HG02885 (cell line): ENCODE data around the gene AP1M2.
A peak's percentile ranks its signal among the peaks of the same experiment; 100 is the strongest.
"Not testable (repeated sequence)": the region's sequence is repeated elsewhere in the genome, so short reads cannot be mapped to it uniquely, and the experiment has no call there.

ENCODE experiments used
- ATAC-seq: cut with Tn5 transposase; IDR thresholded peaks from one replicate; pipeline ENCODE4 v1.9.1; 2021; ENCODE audit warnings: mild to moderate bottlenecking; ENCODE audit not compliant: unreplicated experiment, poor library complexity

AP1M2 gene

DNA sequence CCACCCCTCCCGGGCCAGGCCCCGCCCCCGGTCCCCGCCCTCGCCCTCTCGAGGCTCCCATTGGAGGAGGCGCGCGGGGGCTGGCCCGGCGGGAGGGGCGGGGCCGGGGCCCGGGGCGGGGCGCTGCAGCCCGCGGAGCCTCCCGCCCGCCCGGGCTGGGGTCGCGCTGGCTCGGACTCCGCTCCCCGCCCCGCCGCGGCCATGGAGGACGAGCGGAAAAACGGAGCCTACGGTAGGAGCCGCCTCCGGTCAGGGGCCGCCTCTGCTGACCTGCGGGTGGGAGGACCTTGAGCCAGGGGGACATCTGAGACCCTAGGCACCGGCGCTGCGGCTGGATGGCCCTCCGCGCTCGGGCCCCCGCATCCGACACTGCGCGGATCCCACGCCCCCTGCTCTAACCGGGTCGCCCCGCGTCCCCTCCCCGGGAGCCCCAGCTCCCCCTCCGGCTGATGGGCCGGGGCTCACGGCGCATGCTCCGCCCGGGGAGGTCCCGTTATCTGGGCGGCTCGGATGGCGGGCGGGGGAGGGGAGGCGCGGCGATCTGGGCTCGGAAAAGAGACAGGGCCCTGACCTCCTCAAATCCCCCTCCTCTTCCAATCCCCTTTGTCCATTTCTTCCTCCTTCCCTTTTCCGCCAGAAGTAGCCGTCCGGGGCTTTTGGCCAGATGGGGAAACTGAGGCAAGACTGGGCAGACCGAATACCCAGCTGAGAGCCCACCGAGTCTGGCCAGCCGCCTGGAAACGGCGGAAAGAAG lies 15.4 kb upstream of the AP1M2 start:
- peak; percentile 70 for ATAC-seq

DNA sequence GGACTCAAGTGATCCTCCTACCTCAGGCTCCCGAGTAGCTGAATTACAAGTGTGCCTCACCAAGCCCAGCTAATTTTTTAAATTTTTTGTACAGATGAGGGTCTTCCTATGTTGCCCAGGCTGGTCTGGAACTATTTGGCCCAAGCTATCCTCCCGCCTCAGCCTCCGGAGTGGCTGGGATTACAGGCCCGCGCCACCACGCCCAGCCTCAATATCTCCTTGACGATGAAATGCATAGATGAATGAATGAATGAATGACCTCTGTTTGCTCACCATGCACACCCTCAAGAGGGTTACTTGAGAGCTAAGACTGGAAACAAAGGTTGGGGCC lies 14.9 kb upstream of the AP1M2 start:
- ATAC-seq: no peak

DNA sequence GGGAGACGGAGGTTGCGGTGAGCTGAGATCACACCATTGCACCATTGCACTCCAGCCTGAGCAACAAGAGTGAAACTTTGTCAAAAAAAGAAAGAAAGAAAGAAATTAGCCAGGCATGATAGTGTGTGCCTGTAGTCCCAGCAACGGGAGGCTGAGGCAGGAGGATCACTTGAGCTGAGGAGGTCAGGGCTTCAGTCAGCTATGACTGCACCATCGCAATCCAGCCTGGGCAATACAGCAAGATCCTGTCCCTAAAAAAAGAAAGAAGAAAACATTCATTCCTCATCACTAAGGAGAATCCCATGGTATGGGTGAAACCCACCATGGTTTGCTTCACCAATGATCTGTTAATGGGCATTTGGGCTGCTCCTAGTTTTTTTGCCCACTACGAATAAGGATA lies 13.0 kb upstream of the AP1M2 start:
- no peak for ATAC-seq

DNA sequence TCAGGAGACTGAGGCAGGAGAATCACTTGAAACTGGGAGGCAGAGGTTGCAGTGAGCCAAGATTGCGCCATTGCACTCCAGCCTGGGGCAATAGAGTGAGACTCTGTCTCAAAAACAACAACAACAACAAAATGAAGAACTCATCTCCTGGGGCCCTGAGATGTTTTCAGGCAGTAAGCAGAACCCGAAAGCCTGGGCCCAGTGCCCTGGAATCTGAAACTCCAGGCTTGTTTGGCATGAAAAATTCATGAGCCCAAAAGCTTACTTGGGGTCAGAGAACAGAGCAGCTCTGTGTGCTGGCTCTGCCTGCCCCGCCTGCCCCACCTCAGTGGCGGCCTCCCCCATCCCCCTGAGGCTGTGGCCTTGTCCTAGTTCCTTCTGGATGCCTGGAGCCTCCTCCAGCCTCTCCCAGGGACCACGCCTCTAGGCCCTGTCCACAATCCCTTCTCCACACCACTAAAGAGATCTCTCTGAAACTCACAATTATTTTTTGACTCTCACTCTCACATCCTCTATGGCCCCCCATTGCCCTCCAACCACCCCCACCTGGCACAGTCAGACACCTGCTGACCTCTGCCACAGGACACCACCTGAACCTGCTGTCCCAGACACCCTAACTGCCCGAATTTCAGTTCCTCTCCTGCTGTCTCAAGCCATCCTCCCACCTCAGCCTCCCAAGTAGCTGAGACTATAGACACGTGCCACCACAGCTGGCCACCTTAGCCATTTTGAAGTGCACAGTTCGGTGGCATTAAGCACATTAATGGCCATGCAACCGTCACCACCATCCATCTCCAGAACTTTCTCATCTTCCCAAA lies 6.9 kb upstream of the AP1M2 start:
- ATAC-seq: no peak

DNA sequence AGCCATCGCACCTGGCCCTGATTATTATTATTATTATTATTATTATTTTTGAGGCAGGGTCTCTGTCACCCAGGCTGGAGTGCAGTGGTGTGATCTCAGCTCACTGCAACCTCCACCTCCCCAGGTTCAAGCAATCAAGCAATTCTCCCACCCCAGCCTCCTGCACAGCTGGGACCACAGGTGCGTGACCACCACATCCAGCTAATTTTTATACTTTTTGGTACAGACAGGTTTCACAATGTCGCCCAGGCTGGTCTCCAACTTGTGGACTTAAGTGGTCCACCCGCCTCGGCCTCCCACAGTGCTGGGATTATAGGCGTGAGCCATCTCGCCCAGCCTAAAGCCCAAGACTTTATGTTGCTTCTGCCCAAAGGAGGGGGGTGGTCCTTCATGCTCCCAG lies 6.0 kb upstream of the AP1M2 start:
- no peak for ATAC-seq

DNA sequence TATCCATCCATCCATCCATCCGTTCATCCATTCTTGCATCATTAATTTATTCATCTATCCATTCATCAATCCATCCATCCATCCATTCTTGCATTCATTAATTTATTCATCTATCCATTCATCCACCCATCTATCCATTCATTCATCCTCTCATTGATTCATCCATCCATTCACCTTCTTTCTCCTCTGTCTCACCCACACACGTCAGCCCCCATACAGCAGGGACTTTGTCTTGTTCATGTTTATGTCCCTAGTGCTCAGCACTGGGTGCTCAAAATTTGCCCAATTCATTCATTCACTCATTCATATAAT lies 683 bp upstream of the AP1M2 start:
- ATAC-seq: no peak

DNA sequence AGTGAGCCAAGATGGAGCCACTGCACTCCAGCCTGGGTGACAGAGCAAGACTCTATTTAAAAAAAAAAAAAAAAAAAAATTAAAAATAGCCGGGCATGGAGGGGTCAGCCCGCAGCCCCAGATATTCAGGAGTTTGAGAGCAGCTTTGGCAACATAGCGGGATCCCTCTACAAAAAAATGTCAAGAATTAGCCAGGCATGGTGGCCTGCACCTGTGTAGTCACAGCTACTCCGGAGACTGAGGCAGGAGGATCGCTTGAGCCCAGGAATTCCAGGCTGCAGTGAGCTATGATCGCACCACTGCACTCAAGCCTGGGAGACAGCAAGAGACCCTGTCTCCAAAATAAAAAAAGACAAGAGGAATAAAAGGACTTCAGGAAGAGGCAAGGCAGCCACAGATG lies 716 bp downstream of the AP1M2 start:
- ATAC-seq: no peak

DNA sequence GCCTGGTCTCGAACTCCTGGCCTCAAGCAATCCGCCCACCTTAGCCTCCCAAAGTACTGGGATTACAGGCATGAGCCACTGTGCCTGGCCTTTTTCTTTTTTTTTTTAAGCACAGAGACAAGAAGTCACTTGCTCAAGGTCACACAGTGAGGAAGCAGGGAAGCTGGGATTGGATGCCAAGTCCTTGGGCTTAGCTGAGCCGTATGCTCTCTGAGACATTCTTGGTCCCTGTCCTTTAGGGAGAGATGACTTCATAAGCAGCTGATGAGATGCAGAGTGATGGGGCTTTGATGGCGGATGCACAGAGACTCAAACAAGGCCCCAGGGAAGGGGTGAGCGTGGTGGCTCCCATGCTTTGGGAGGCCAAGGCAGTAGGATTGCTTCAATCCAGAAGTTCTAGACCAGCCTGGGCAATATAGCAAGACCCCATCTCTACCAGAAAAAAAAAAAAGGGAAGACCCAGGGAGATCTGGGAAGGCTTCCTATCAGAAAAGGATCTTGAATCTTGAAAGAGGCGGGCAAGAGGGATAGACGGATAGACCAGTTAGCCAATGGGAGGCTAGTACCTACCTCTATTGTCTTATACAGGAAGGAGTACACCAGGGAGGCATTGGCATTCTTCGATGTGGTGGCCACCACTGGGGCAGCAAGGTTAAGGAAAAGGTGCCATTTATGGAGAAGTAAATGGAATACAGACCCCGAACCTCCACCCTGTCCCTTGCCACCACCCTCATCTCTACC lies 3.9 kb downstream of the AP1M2 start:
- no peak for ATAC-seq

DNA sequence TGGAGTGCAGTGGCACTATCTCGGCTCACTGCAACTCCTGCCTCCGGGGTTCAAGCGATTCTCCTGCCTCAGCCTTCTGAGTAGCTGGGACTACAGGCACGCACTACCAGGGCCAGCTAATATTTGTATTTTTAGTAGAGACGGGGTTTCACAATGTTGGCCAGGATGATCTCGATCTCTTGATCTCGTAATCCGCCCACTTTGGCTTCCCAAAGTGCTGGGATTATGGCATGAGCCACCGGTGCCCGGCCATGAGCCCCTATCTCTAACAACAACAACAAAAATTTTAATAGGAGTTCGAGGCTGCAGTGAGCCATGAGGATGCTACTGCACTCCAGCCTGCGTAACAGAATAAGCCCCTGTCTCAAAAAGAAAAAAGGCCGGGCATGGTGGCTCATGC lies 5.0 kb downstream of the AP1M2 start:
- ATAC-seq: no peak

DNA sequence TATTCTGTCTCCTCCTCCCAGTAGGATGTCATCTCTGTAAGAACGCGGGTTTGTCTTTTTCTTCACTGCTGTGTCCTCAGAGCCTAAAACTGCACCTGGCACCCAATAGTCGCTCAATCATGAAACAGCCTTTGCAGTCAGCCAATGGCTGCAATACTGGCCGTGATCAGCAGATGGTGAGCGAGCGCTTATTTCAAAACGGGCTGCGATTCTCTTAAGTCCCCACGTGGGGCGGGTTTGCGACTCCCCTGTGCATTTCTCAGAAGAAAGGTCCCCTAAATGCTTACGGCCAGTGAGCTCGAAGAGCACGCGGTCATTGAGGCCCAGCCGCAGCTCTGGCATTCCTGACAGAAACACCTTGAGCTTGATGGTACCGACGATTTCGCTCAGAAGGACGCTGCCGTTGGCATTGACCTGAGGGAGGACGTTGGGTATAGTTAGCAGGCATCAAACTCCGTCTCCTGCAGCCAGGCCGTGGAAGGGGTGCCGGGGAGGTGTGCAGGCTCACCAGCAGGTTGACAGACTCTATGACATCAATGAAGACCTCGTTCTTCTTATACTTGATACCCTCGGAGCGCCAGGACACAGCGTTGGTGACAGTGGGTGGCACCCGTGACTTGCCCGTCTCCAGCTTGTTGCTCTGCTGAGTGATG lies 6.0 kb downstream of the AP1M2 start:
- ATAC-seq: no peak

DNA sequence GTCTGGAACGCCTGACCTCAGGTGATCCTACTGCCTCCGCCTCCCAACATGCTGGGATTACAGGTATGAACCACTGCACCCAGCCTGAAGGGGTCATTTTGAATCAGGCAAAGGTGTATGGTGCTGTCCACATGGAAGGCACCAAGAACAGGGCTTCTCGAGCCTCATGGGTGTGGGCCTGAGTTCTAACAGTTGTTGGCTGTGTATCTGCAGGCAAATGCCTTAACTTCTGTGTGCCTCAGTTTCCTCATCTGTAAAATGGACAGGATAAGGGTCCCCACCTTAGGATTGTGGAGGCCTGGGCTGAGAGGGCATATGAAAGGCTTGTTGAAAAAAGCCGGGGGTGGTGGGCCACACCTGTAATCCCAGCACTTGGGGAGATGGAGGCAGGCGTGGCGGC lies 9.2 kb downstream of the AP1M2 start:
- ATAC-seq: no peak

DNA sequence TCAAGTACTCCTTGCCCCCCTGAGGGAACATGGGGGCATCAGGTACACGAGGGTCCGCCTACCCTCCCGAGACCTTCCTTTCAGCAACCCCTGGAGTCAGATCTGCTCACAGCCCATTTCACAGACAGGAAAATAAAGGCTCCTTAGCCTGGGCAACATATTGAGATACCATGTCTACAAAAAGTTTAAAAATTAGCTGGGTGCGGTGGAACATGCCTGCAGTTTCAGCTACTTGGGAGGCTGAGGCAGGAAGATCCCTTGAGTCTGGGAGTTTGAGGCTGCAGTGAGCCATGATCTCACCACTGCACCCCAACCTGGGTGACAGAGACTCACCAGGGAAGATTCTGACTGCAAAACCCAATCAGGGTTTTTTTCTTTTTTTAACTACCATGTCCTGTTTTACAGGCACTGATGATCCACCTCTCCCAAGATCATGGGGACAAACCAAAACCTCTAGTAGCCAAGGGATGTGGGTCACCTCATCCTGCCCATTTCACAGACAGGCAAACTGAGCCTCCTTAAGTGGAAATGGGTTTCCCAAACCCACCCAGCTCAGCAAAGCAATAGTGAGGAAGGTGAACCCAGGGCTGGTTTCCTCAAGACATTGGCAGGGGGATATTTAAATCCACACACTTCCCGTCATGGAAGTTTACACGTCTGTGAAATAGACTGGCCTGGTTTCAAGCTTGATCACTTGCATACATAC lies 11.9 kb downstream of the AP1M2 start:
- no peak for ATAC-seq

DNA sequence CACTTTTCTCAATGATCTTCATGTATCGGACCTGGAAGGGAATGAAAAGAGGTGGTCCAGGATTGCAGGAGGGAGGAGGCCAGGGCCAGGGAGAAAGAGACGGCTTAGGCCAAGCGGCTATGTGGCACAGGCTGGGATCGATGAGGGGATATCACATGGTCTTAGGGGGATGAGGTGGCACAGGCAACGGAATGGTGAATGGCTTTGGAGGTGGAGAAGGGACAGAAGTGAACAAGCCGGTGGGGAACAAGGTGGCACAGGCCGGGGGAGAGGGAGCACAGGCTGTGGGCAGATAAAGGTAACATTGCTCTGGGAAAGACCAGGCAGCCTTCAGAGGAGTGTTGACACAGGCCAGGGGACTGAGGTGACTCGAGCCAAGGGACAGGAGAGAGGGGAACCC lies 12.7 kb downstream of the AP1M2 start:
- ATAC-seq: no peak

DNA sequence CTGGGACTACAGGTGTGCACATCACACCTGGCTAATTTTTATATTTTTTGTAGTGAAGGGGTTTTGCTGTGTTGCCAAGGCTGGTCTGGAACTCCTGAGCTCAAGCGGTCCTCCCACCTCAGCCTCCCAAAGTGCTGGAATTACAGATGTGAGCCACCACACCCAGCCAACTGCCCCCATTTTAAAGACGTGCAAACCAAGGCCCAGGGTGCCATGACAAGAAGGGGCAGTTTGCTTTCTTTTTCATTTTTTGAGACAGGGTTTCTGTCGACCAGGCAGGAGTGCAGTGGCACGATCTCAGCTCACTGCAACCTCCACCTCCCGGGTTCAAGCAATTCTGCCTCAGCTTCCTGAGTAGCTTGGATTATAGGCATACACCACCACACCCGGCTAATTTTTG lies 13.3 kb downstream of the AP1M2 start:
- ATAC-seq: not testable (repeated sequence)

DNA sequence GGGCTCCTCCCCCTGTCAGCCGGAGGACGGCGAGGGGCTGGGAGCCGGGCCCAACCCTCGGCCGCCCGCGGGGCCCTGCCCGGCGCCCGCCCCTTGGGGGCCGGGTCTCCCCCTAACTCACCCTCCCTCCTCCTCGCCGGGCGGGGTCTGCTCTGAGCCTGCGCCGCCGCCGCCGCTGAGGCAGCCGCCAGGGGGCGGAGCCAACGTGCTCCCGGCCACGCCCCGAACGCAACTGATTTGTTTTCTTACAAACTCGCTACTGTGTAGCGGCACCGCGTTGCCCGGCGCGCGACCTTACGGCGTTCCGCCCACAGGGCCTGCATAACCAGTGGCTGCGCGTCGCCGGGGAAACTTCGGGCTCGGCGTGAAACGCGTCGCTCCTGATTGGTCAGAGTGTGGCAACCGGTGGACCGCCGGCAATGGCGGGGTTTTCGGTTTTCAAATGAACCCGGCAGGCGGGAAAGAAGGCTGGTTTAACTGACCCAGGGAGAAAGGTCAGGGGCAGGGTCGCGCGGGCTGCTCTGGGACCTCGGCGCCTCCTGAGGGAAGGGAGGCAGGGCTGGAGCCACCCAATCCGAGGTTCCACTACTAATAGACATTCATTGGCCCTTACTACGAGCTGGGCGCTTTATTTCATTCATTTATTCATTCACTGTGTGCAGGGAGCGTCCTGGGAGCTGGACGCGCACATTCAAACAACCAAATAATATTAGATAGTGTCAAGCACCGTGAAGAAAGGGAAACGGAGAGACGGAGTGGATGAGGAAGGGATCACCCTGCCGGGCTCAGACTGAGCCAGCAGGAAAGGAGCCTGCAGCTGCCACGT lies 18.1 kb downstream of the AP1M2 start, which contains the start of gene CDKN2D:
Gene CDKN2D (minus strand): TSS at position 154 of the 826 bp plus-strand sequence. CDS start 326 bp downstream, outside the sequence.
- ATAC-seq: peak; percentile 66

DNA sequence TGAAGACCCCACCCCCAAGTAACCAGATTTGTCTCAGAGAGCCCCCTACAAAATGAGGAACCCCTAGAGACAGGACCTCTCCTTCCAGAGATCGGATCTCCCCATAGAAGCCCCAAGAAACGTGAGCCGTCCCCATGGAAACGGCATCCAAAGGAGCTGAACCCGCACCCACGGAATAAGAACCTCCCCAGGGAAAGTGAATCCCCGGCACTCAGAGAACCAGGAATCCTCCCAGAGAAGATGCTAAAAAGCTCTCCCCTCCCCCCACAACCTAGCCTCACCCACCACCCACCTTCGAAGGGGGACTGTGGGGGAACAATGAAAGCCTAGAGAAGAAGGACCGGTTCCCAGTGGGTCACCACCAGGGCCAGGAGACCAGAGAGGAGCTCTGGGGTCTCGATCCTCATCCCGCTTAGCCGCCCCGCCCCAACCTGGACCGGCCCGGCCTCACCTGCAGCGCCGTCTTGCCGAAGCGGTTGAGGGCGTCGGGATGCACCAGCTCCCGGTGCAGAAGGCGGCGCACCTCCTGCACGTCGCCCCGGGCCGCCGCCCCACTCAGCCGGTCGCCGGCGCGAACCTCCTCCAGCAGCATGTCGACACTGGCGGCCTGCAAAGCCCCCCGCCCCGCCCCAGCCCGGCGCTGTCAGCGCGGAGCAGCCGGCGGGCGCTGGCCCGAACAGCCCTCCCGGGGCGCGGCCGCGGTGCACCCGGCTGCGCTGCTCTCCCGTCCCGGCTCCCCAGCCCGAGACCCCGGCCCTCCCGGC lies 18.9 kb downstream of the AP1M2 start:
- peak; percentile 1 for ATAC-seq

DNA sequence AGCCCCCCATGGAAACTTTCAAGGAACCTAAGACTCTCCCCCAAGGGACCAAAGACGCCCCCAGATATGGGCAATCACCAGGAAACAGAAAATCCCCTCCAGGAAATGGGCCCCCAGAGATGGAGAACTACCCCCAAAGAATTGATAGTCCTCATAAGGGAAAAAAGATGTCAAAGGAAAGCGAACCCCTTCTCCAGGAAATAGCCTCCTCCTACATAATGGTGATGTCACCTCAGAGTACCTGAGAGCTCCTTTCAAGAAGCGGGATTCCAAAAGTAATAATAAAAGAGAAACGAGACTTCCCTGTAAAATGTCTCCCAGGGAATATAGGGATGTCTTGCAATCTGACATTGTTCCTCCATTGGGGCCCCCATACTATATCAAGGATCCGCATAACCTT lies 19.5 kb downstream of the AP1M2 start:
- ATAC-seq: no peak

DNA sequence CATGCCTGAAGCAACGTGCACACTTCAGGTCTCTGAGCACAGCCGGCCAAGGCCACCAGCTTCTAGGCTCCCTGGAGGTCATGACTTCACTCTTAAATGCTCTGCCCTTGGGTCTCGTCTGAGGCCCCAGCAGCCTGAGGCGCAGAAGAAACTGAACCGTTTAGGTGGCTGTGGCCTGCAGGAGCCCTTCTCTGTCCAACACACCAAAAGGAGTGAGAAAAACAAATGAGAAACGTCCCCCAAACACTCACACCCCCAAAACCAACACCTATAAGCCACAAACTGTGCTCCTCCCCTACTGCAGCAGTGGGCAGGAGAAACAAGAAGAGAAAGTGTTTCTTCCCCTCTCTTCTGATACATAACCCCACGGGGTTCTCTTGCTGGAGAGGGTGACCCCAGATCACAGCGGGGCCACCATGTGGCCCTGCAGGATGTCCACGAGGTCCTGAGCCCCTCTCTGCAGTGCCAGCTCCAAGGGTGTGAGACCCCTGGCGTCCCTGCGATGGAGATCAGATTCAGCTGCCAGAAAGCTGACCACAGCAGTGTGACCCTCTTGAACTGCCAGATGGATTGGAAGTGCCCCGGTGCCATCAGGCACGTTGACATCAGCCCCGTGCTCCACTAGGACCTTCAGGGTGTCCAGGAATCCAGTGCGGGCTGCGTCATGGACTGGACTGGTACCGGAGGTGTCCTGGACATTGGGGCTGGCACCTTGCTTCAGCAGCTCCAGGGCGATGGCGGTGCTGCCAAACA lies 20.3 kb downstream of the AP1M2 start:
- ATAC-seq: no peak
